BE2C (cell line): ENCODE measurements around the gene LILRB5.
"Not testable (repeated sequence)": the region's sequence is repeated elsewhere in the genome, so short reads cannot be mapped to it uniquely, and the experiment has no call there.

Experiments used
- DNase-seq: peaks from one replicate; pipeline ENCODE4 v3.0.0-alpha.2; 2020
- H3K27me3 ChIP-seq: fragments of 250-450 bp; sonication (Bioruptor Pico); 2 replicates; pipeline ENCODE4 v1.5.1; 2020; ENCODE audit warnings: mild to moderate bottlenecking
- H3K36me3 ChIP-seq: fragments of 250-450 bp; sonication (Bioruptor Pico); 2 replicates; pipeline ENCODE4 v1.5.1; 2020; ENCODE audit warnings: mild to moderate bottlenecking
- H3K4me1 ChIP-seq: fragments of 250-450 bp; sonication (Bioruptor Pico); 2 replicates; pipeline ENCODE4 v1.5.1; 2020
- H3K4me3 ChIP-seq: 2 replicates; pipeline ENCODE4 v1.5.1; 2011; ENCODE audit warnings: low read depth, low read length
- H3K9me3 ChIP-seq: fragments of 250-450 bp; sonication (Bioruptor Pico); 2 replicates; pipeline ENCODE4 v1.5.1; 2020
- TF ChIP-seq, protein P1 (sequence below): IDR thresholded peaks from 2 replicates; pipeline ENCODE4 v1.5.1; 2012; ENCODE audit warnings: mild to moderate bottlenecking, low read depth, low read length

LILRB5 gene

DNA sequence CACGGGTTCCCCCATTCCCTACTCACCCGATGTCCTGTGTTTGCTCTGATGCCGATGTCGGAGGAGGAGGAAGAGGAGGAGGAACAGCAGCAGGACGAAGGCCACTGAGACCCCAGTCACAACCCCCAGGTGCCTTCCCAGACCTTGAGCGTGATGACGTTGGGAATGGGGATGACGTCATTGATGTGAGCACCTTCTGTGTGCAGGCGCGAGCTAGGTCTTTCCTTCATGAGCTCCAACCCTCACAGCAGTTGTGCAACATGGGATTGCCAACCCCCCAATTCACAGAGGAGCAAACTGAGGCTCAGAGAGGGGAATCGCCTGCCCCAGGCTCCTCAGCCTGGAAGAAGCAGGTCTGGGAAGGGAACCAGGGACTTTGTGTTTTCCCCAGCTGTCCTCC is 4.2 kb downstream of the LILRB5 start:
- TF ChIP-seq, protein P1, sequence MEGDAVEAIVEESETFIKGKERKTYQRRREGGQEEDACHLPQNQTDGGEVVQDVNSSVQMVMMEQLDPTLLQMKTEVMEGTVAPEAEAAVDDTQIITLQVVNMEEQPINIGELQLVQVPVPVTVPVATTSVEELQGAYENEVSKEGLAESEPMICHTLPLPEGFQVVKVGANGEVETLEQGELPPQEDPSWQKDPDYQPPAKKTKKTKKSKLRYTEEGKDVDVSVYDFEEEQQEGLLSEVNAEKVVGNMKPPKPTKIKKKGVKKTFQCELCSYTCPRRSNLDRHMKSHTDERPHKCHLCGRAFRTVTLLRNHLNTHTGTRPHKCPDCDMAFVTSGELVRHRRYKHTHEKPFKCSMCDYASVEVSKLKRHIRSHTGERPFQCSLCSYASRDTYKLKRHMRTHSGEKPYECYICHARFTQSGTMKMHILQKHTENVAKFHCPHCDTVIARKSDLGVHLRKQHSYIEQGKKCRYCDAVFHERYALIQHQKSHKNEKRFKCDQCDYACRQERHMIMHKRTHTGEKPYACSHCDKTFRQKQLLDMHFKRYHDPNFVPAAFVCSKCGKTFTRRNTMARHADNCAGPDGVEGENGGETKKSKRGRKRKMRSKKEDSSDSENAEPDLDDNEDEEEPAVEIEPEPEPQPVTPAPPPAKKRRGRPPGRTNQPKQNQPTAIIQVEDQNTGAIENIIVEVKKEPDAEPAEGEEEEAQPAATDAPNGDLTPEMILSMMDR = no peak
- Histone ChIP-seq H3K4me1 (no peaks in the 10 kb centered on the region), H3K4me3 (no peak overlapping the region), H3K9me3 (no peaks in the 10 kb centered on the region), H3K36me3 (no peaks in the 10 kb centered on the region), H3K27me3 (peaks cover 81% of the 10 kb centered on the region)
- DNase-seq = no peak

DNA sequence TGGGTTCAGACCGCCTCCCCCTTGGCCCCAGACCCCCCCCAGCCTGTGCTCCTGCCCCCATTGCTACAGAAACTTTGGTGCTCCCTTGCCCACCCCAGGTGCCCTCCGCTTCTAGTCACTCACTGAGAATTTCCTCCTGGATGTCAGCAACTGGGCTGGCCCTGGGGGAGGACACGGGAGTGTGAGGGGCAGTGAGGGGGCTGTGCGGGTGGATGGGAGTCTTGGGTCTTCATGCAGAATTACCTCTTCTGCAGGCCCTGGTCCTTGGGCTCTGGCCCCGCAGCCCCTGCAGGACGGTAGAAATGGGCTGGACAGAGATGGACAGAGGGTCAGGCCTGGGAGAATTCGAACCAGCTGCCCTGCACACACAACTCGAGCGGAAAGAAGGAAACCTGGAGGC is 4.8 kb downstream of the LILRB5 start:
- Histone ChIP-seq H3K27me3 (peaks cover 81% of the 10 kb centered on the region), H3K36me3 (no peaks in the 10 kb centered on the region), H3K9me3 (no peaks in the 10 kb centered on the region), H3K4me1 (no peaks in the 10 kb centered on the region), H3K4me3 (no peak overlapping the region)
- TF ChIP-seq, protein P1 = no peak
- DNase-seq = no peak

DNA sequence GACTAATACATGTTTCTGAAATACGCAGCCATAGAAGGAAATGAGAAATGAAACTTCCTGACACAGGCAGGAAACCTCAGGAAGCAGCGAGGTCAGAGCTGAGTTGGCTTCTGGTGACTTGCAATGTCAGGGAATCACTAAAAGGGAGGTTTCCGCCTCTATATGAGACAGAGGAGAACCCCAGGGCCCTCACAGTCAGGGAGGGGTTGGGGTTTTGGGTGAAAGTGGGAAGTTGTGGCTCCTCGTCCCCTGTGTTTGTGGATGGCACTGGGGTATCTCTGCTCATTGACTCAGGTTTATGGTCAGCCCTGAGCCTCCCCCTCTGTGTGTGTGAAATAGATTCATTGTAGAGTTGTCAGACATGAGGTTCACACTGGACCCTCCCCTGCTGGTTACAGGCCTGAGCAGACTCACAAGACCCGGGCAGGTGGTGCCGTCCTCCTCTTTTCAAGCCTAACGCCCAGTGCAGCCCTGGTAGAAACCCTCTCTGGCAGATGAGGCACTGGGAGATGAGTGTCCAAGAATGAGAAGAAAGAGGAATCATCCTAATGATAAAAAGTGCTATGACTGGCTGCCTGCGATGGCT is 9.0 kb downstream of the LILRB5 start:
- no peaks in the 10 kb centered on the region for H3K36me3 ChIP-seq
- no peaks in the 10 kb centered on the region for H3K9me3 ChIP-seq
- no peak overlapping the region for H3K4me3 ChIP-seq
- H3K4me1 ChIP-seq = no peaks in the 10 kb centered on the region
- TF ChIP-seq, protein P1 = no peak
- H3K27me3 ChIP-seq = peaks cover 57% of the 10 kb centered on the region
- no peak for DNase-seq

DNA sequence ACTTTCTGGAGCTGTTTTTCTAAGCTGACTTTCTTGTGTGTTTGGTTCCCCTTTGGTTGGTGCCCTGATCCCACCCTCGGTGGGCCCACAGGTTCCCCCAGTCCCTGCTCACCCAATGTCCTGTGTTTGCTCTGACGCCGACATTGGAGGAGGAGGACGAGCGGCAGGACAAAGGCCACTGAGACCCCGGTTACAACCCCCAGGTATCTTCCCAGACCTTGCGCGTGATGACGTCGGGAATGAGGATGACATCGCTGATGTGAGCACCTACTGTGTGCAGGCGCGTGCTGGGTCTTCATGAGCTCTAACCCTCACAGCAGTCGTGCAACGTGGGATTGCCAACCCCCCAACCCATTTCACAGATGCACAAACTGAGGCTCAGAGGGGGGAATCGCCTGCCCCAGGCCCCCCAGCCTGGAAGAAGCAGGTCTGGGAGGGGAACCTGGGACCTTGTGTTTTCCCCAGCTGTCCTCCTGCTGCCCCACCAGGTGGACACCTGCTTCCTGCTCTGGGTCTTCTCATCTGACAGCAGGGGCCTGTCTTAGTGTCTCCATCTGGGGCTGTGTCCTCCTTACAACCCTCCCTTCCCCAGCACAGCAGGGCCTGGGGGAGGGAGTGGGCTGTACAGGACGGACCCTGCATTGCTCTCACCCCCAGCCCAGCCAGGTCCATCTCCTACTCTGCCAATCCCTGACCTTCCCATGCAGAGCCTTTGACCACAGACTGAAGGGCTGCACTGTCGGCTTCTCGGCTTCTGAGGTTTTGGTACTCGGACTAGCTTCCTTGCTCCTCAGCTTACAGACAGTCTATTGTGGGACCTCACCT is 9.8 kb downstream of the LILRB5 start:
- H3K9me3 ChIP-seq = no peaks in the 10 kb centered on the region
- H3K27me3 ChIP-seq = peaks cover 49% of the 10 kb centered on the region
- TF ChIP-seq, protein P1 = no peak
- no peak overlapping the region for H3K4me3 ChIP-seq
- H3K36me3 ChIP-seq = no peaks in the 10 kb centered on the region
- H3K4me1 ChIP-seq = no peaks in the 10 kb centered on the region
- DNase-seq = no peak

DNA sequence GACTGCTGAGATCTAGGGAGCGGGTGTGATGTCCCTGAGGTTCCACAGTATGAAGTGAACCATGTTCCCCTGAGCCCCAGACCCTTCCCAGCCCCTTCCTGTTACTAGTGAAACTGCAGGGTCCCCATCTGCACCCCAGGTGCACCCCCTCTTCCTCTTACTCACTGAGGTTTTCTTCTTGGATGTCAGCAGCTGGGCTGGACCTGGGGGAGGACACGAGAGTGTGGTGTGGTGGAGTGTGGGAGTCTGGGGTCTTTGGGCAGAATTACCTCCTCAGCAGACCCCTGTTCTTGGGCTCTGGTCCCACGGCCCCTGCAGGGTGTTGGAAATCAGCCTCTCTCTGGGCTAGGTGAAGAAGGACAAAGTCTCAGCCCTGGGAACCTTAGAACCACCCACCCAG is 11.1 kb downstream of the LILRB5 start:
- no peaks in the 10 kb centered on the region for H3K4me1 ChIP-seq
- no peaks in the 10 kb centered on the region for H3K9me3 ChIP-seq
- no peaks in the 10 kb centered on the region for H3K36me3 ChIP-seq
- H3K27me3 ChIP-seq = peaks cover 44% of the 10 kb centered on the region
- no peak for DNase-seq
- H3K4me3 ChIP-seq = no peak overlapping the region
- TF ChIP-seq, protein P1 = no peak

DNA sequence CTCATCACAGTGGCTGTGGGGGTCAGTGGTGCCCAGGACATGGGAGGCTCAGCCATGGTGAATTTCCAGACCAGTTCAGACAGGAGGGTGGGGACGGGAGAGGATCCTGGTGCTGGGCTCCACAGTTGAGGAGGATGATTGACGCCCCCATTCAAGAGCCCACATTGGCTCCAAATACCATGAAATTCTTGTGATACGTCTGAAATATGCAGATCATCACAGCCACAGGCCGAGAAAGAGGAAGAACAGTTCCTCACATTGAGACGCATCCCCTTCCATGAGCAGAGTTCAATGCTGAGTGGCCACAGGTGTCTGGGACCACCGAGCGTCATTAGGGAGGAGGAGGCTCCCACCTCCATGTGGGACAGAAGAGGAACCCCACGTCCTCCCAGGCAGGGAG is 13.3 kb downstream of the LILRB5 start:
- not testable (repeated sequence) for H3K36me3 ChIP-seq, H3K9me3 ChIP-seq, H3K4me3 ChIP-seq, H3K4me1 ChIP-seq, DNase-seq
- H3K27me3 ChIP-seq = peaks cover 39% of the 10 kb centered on the region

DNA sequence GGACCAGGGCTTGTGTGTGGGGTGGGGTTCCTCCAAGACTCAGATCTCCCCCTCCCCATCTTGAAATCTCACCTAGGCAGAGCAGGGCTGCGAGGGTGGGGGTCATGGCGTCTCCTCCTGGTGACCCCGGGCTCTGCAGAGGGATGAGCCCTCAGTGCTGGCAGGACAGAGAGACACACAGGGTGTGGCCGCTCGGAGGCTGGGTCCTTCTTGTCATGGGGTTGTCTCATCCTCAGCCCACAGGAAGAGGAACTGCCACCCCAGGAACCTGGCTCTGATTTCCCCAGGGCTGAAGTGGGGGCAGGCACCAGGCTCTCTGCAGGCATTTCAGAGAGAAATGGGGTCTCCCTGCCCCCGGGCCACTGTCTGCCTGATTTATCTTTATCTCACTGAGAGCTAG is 14.4 kb downstream of the LILRB5 start, which contains the start of gene LILRA6:
LILRA6 (minus strand) TSS at position 145 of the 400 bp plus-strand sequence.
- H3K4me1 ChIP-seq, H3K36me3 ChIP-seq, DNase-seq, H3K4me3 ChIP-seq, H3K9me3 ChIP-seq: not testable (repeated sequence)
- H3K27me3 ChIP-seq = peaks cover 40% of the 10 kb centered on the region

DNA sequence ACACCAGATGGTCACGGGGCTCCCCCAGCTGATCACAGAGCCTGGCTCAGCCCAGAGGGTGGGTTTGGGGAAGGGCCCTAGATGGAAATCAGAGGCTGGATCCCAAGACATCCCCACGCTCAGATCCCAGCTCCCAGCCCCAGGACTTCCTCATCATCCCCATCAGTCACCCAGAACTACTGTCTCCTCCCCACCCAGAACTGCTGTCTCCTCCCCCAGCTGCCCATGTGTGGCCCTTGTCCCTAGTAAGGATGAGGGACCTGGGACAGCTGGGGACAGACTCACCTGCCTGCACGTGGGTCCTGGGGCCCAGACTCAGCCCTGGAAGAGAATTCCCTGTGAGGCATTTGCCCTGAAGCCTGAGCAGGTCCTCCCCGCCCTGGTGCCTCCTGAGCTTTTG is 14.8 kb downstream of the LILRB5 start:
- H3K9me3 ChIP-seq = not testable (repeated sequence)
- H3K27me3 ChIP-seq = peaks cover 40% of the 10 kb centered on the region

DNA sequence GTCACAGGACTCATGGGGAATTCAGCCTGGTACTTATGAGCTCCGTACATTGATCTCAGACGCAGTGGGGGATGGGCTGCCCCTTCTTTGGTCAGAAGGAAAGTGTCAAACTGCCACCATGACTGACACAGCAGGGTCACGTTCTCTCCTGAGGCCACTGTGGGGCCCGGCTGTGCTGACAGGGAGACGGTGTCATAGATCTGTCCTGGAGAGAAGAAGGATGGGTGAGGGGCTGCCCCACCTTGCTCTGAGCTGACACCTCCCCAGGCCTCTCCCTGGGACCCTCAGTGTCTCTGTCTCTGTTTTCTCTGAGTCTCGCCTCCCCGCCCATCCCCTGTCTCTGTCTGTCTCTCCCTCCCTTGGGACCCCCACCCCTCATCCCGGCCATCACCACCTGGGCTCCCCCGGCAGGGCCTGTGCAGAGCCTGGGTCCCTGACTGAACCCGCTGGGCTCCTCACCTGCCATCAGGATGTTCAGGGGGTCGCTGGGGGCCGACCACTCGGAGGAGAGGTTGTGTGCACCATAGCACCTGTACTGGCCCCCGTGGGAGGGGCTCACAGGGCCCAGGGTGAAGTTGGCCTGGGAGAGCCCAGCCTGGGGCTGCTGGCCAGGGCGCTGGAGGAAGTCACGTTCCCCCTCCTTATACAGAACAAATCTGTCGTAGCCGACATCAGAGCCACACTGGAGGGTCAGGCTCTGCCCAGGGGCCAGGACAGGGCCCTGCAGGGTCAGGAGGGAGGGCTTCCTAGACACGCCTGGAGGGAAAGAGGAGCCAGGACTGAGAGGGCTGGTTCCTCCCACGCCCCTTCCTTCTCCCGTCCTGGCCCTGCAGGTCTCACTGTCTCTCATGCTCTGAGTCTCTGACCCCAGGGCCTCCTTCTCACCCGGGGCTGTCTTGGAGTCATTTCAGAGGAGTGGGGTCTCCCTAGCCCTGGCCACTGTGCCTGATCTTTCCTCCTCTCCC is 16.4 kb downstream of the LILRB5 start:
- not testable (repeated sequence) for H3K4me3 ChIP-seq, H3K36me3 ChIP-seq
- peaks cover 38% of the 10 kb centered on the region for H3K27me3 ChIP-seq

More for the DNA sequence above, 14.8 kb downstream of the LILRB5 start:
- DNase-seq, H3K36me3 ChIP-seq, H3K4me1 ChIP-seq, H3K4me3 ChIP-seq: not testable (repeated sequence)

More for the DNA sequence above, 16.4 kb downstream of the LILRB5 start:
- not testable (repeated sequence) for H3K9me3 ChIP-seq, DNase-seq, H3K4me1 ChIP-seq
